Keratinocyte (primary cell): ENCODE results near the gene TLL1.

Experiments
- EZH2 ChIP-seq: IDR thresholded peaks from one replicate; pipeline ENCODE4 v1.6.1; 2012; ENCODE audit warnings: inconsistent platforms, mild to moderate bottlenecking, low read length, moderate library complexity
- TF ChIP-seq, protein P1 (sequence below), 3 experiments: IDR thresholded peaks in 1 of 3; conservative IDR thresholded peaks in 1 of 3; optimal IDR thresholded peaks in 1 of 3; 2 replicates in 2 of 3; 3 replicates in 1 of 3; pipeline versions ENCODE3 to v1.5.1; 2011; ENCODE audit warnings: low read length in 3 of 3, mild to moderate bottlenecking in 3 of 3, moderate library complexity in 2 of 3, control low read depth in 1 of 3, inconsistent platforms in 1 of 3; ENCODE audit not compliant: insufficient read depth in 2 of 3; ENCODE audit errors: extremely low read depth in 1 of 3

DNA sequence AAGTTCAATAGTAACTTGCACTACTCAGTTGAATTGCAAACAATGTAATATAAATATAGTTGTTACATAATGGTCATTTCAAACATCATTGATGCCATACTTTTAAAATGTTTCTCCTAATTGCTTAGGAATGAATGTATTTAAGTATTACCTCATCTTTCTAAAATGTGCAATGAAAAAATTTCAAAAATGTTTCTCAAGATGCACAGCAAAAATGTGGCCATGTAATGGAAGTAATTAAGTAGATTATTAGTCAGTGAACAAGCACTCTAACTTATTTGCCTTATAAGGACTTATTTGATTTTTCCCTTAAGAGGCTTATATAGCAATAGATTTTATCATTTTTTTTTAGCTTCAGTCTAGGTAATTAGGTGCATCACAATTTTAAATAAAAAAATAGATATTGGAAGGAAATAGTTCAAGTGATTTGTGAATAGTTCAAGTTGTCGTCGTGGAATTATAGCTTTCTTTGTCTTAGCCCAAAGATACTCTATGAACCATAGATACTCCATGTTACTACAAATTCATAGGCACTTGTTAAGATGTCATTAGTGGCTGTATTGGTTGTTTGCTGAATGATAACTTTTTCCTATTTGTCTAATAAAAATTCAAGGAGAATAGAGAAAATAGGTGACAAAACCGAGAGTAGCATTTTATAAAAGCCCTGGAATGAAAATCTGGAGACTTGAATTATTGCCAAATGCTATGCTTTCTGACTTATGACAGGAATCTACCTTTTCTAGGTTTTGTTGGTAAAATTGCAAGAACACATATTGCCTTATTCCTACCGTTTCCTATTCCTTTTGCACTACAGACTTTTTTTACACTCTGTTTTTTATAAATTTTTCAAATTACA is 118.5 kb downstream of the TLL1 start:
- TF ChIP-seq, protein P1, sequence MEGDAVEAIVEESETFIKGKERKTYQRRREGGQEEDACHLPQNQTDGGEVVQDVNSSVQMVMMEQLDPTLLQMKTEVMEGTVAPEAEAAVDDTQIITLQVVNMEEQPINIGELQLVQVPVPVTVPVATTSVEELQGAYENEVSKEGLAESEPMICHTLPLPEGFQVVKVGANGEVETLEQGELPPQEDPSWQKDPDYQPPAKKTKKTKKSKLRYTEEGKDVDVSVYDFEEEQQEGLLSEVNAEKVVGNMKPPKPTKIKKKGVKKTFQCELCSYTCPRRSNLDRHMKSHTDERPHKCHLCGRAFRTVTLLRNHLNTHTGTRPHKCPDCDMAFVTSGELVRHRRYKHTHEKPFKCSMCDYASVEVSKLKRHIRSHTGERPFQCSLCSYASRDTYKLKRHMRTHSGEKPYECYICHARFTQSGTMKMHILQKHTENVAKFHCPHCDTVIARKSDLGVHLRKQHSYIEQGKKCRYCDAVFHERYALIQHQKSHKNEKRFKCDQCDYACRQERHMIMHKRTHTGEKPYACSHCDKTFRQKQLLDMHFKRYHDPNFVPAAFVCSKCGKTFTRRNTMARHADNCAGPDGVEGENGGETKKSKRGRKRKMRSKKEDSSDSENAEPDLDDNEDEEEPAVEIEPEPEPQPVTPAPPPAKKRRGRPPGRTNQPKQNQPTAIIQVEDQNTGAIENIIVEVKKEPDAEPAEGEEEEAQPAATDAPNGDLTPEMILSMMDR (optimal IDR thresholded peaks at IDR 0.05 in 1 of 3, IDR thresholded peaks at IDR 0.05 in 1 of 3, conservative IDR thresholded peaks at IDR 0.05 in 1 of 3; ENCODE audit: extremely low read depth in 1 of 3, insufficient read depth in 2 of 3, low read length in 3 of 3): no peak
- TF ChIP-seq EZH2: no peak
